HUES6 (cell line): ENCODE results near the gene COL6A2.
"Not testable (repeated sequence)": the region's sequence is repeated elsewhere in the genome, so short reads cannot be mapped to it uniquely, and the experiment has no call there.

Source experiments
- H3K27ac ChIP-seq: 2 replicates; pipeline ENCODE4 v1.7.0; 2013; ENCODE audit warnings: low read depth, mild to moderate bottlenecking, low read length, inconsistent platforms
- H3K27me3 ChIP-seq: 2 replicates; pipeline ENCODE4 v1.6.1; 2013; ENCODE audit warnings: low read length; ENCODE audit not compliant: control insufficient read depth, insufficient read depth
- H3K36me3 ChIP-seq: 2 replicates; pipeline ENCODE4 v1.6.1; 2013; ENCODE audit warnings: low read length; ENCODE audit not compliant: control insufficient read depth, insufficient read depth
- H3K4me1 ChIP-seq: 2 replicates; pipeline ENCODE4 v1.6.1; 2013; ENCODE audit warnings: low read length; ENCODE audit not compliant: control insufficient read depth, insufficient read depth
- H3K4me3 ChIP-seq: 2 replicates; pipeline ENCODE4 v1.5.1; 2013; ENCODE audit warnings: low read depth, low read length
- H3K9ac ChIP-seq: one replicate; pipeline ENCODE4 v1.6.1; 2013; ENCODE audit warnings: mild to moderate bottlenecking, low read length
- H3K9me3 ChIP-seq: 2 replicates; pipeline ENCODE4 v1.6.1; 2013; ENCODE audit warnings: low read depth, low read length; ENCODE audit not compliant: control insufficient read depth, insufficient read depth

The COL6A2 gene

GRCh38 chr21:46168659-46169386 is 70.9 kb downstream of the COL6A2 start:
- Histone ChIP-seq H3K9me3 (no peaks in the 10 kb centered on the region), H3K27me3 (no peaks in the 10 kb centered on the region), H3K27ac (no peak overlapping the region), H3K36me3 (peaks cover 12% of the 10 kb centered on the region), H3K4me1 (no peaks in the 10 kb centered on the region), H3K9ac (no peak overlapping the region), H3K4me3 (no peak overlapping the region)

DNA sequence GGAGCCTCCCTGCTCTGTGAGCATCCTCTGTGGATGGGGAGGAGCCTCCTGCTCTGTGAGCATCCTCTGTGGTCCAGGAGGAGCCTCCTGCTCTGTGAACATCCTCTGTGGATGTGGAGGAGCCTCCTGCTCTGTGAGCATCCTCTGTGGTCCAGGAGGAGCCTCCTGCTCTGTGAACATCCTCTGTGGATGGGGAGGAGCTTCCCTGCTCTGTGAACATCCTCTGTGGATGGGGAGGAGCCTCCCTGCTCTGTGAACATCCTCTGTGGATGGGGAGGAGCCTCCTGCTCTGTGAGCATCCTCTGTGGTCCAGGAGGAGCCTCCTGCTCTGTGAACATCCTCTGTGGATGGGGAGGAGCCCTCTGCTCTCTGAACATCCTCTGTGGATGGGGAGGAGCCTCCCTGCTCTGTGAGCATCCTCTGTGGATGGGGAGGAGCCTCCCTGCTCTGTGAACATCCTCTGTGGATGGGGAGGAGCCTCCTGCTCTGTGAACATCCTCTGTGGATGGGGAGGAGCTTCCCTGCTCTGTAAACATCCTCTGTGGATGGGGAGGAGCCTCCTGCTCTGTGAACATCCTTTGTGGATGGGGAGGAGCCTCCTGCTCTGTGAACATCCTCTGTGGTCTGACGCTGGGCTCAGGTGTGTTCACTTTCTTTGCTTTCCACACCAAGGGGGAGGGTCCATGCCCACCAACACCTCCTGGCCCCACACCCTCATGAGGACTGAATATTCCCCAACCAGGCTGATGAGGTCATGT is 72.7 kb downstream of the COL6A2 start:
- H3K9me3 ChIP-seq, H3K27ac ChIP-seq, H3K36me3 ChIP-seq, H3K27me3 ChIP-seq, H3K4me3 ChIP-seq, H3K9ac ChIP-seq, H3K4me1 ChIP-seq: not testable (repeated sequence)

- Histone ChIP-seq H3K4me1 (no peaks in the 10 kb centered on the region), H3K9ac (no peak overlapping the region), H3K4me3 (no peak overlapping the region), H3K27ac (no peak overlapping the region), H3K9me3 (no peaks in the 10 kb centered on the region; the same call in 1 of the 2 replicates), H3K36me3 (peaks cover 9% of the 10 kb centered on the region), H3K27me3 (no peaks in the 10 kb centered on the region)
Observed at GRCh38 chr21:46171585-46171984, 73.7 kb downstream of the COL6A2 start.

GRCh38 chr21:46171996-46172862 is 74.3 kb downstream of the COL6A2 start:
- H3K36me3 ChIP-seq, result peaks cover 9% of the 10 kb centered on the region
- H3K9me3 ChIP-seq, result no peaks in the 10 kb centered on the region; the same call in 1 of the 2 replicates
- H3K4me1 ChIP-seq, result no peaks in the 10 kb centered on the region
- H3K27me3 ChIP-seq, result no peaks in the 10 kb centered on the region
- H3K4me3 ChIP-seq, result no peak overlapping the region
- H3K9ac ChIP-seq, result no peak overlapping the region
- H3K27ac ChIP-seq, result no peak overlapping the region

GRCh38 chr21:46172863-46173528 is 75.1 kb downstream of the COL6A2 start:
- Histone ChIP-seq H3K36me3 (peaks cover 6% of the 10 kb centered on the region), H3K9me3 (peaks cover 3% of the 10 kb centered on the region; the same call in 1 of the 2 replicates), H3K27ac (no peak overlapping the region), H3K9ac (no peak overlapping the region), H3K4me3 (no peak overlapping the region), H3K27me3 (no peaks in the 10 kb centered on the region), H3K4me1 (no peaks in the 10 kb centered on the region)

DNA sequence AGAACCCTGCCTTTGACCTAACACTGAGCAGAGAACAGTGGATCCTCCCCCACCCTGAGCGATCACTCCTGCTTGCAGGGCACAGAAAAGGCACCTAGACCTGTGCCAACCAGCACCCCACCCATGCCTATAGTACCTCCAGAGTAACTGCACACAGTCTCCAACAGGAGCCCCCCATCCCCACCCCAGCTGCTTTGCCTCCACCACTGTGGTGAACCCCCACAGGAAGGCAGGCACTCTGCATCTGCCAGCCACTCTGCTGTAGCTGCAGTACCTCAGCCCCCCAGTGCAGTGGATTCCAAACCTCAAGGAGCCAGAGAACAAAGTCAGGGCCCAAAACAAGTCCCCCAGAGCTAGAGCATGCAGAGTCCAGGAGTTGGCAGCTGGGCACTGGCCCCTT is 75.7 kb downstream of the COL6A2 start:
- H3K27me3 ChIP-seq, result no peaks in the 10 kb centered on the region
- peaks cover 3% of the 10 kb centered on the region; the same call in 1 of the 2 replicates for H3K9me3 ChIP-seq
- H3K36me3 ChIP-seq, result peaks cover under 1% of the 10 kb centered on the region; the same call in 1 of the 2 replicates
- no peak overlapping the region for H3K27ac ChIP-seq
- H3K4me3 ChIP-seq, result no peak overlapping the region
- no peaks in the 10 kb centered on the region for H3K4me1 ChIP-seq
- H3K9ac ChIP-seq, result no peak overlapping the region

GRCh38 chr21:46176443-46177129 is 78.7 kb downstream of the COL6A2 start:
- H3K36me3 ChIP-seq, H3K4me3 ChIP-seq, H3K27ac ChIP-seq, H3K9ac ChIP-seq, H3K9me3 ChIP-seq, H3K27me3 ChIP-seq: not testable (repeated sequence)
- H3K4me1 ChIP-seq, result peaks cover 15% of the 10 kb centered on the region

GRCh38 chr21:46178961-46179360 is 81.0 kb downstream of the COL6A2 start:
- Histone ChIP-seq H3K27me3 (no peaks in the 10 kb centered on the region), H3K4me3 (no peak overlapping the region), H3K9me3 (peaks cover 3% of the 10 kb centered on the region; the same call in 1 of the 2 replicates), H3K27ac (no peak overlapping the region), H3K9ac (no peak overlapping the region), H3K36me3 (peaks cover 5% of the 10 kb centered on the region; the same call in 1 of the 2 replicates), H3K4me1 (peaks cover 21% of the 10 kb centered on the region)
